Smooth muscle cell (in vitro differentiated cells): ENCODE results near the gene NLGN1. TPM values are rescaled to one million over a fixed set of nuclear protein-coding genes. Genes with fewer than 3 reads are reported as not detected.
"Not testable (repeated sequence)": the region's sequence is repeated elsewhere in the genome, so short reads cannot be mapped to it uniquely, and the experiment has no call there.

Experiments
- DNase-seq: peaks from one replicate; lab custom pipeline; 2025; ENCODE audit not compliant: unreplicated experiment; lab: John Stamatoyannopoulos, UW
- H2AFZ ChIP-seq: fragments of 200-600 bp; sonication (generic); 2 replicates; pipeline ENCODE4 v1.6.0; 2016; ENCODE audit warnings: antibody characterized with exemption, low read depth, mild to moderate bottlenecking
- H3F3A ChIP-seq: fragments of 200-600 bp; sonication (generic); 2 replicates; pipeline ENCODE4 v1.6.0; 2017; ENCODE audit warnings: antibody characterized with exemption, low read depth
- H3K27ac ChIP-seq: fragments of 200-600 bp; sonication (generic); 2 replicates; pipeline ENCODE4 v1.5.1; 2016; ENCODE audit warnings: low read depth, mild to moderate bottlenecking
- H3K27me3 ChIP-seq: fragments of 200-600 bp; sonication (generic); 2 replicates; pipeline ENCODE4 v1.6.1; 2016; ENCODE audit warnings: low read depth, mild to moderate bottlenecking
- H3K36me3 ChIP-seq: fragments of 200-600 bp; sonication (generic); 2 replicates; pipeline ENCODE4 v1.5.1; 2016; ENCODE audit warnings: low read depth
- H3K4me1 ChIP-seq: fragments of 200-600 bp; sonication (generic); 2 replicates; pipeline ENCODE4 v1.5.1; 2016; ENCODE audit warnings: low read depth
- H3K4me2 ChIP-seq: fragments of 200-600 bp; sonication (generic); 2 replicates; pipeline ENCODE4 v1.6.0; 2016; ENCODE audit warnings: mild to moderate bottlenecking
- H3K4me3 ChIP-seq: fragments of 200-600 bp; sonication (generic); 2 replicates; pipeline ENCODE4 v1.5.1; 2016; ENCODE audit warnings: mild to moderate bottlenecking
- H3K79me2 ChIP-seq: fragments of 200-600 bp; sonication (generic); 2 replicates; pipeline ENCODE4 v1.6.0; 2016; ENCODE audit warnings: low read depth, mild to moderate bottlenecking
- H3K9ac ChIP-seq: fragments of 200-600 bp; sonication (generic); 2 replicates; pipeline ENCODE4 v1.6.0; 2016; ENCODE audit warnings: low read depth
- H3K9me3 ChIP-seq: fragments of 200-600 bp; sonication (generic); replicated peaks from 2 replicates; pipeline ENCODE4 v1.5.1; 2016; ENCODE audit warnings: low read depth
- H4K20me1 ChIP-seq: fragments of 200-600 bp; sonication (generic); 2 replicates; pipeline ENCODE4 v1.6.0; 2016; ENCODE audit warnings: low read depth
- WGBS: methylation state at CpG from one replicate; pipeline ENCODE4 v1.1.7; 2016; ENCODE audit warnings: low lambda C conversion rate; 5-methylcytosine and 5-hydroxymethylcytosine counted together
- polyA plus RNA-seq: library from polyadenylated mRNA; unstranded; fragments of >200 nt; fragmentation: Nextera tagmentation; extraction: Ambion mirVana; gene quantifications from 2 replicates; pipeline ENCODE4 v1.2.1, GENCODE V29; 2016
- total RNA-seq: library from RNA; depleted of rRNA; stranded (reverse); fragments of >200 nt; gene quantifications from 2 replicates; pipeline ENCODE4 v1.2.3, GENCODE V29; 2014
- TF ChIP-seq, protein P1 (sequence below): fragments of 200-600 bp; sonication (generic); IDR thresholded peaks from 2 replicates; pipeline ENCODE4 v1.5.1; 2017; ENCODE audit warnings: borderline replicate concordance, mild to moderate bottlenecking, antibody characterized with exemption; ENCODE audit not compliant: insufficient read depth, poor library complexity, severe bottlenecking

Gene NLGN1
- total and polyA plus RNA-seq, 2 experiments from 2014 or later = 0.04 TPM; not detected in 1

DNA sequence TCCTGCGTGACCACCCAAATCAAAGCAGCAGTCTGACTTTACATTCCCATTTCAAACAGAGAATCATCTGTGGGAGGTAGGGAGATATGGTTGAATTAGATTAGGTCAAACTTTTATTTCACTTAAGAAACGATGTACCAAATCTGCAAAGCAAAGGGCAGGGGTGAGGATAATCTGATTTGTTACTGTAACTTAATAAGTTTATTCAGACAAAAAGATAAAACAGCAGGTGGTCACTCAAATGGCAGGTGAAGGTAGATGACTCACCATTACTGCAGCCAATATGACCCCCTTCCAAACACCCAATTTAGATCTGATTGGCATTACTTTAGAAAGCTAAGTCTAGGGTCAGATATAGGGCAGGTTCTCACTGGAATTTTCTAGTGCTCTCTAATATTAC, 810.6 kb downstream of the NLGN1 start:
- Histone ChIP-seq H3K27ac (no peak overlapping the region), H4K20me1 (no peaks in the 10 kb centered on the region), H3K9me3 (no peaks in the 10 kb centered on the region), H3K9ac (no peak overlapping the region), H3K4me3 (no peak overlapping the region), H3K36me3 (no peaks in the 10 kb centered on the region), H3F3A (no peaks in the 10 kb centered on the region), H2AFZ (no peak overlapping the region), H3K4me2 (no peak overlapping the region), H3K4me1 (no peaks in the 10 kb centered on the region), H3K27me3 (no peaks in the 10 kb centered on the region), H3K79me2 (no peaks in the 10 kb centered on the region)
- DNase-seq = no peak
- WGBS = 89% methylated on average over 2 of the region's 2 CpGs
- TF ChIP-seq, protein P1, sequence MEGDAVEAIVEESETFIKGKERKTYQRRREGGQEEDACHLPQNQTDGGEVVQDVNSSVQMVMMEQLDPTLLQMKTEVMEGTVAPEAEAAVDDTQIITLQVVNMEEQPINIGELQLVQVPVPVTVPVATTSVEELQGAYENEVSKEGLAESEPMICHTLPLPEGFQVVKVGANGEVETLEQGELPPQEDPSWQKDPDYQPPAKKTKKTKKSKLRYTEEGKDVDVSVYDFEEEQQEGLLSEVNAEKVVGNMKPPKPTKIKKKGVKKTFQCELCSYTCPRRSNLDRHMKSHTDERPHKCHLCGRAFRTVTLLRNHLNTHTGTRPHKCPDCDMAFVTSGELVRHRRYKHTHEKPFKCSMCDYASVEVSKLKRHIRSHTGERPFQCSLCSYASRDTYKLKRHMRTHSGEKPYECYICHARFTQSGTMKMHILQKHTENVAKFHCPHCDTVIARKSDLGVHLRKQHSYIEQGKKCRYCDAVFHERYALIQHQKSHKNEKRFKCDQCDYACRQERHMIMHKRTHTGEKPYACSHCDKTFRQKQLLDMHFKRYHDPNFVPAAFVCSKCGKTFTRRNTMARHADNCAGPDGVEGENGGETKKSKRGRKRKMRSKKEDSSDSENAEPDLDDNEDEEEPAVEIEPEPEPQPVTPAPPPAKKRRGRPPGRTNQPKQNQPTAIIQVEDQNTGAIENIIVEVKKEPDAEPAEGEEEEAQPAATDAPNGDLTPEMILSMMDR = no peak

DNA sequence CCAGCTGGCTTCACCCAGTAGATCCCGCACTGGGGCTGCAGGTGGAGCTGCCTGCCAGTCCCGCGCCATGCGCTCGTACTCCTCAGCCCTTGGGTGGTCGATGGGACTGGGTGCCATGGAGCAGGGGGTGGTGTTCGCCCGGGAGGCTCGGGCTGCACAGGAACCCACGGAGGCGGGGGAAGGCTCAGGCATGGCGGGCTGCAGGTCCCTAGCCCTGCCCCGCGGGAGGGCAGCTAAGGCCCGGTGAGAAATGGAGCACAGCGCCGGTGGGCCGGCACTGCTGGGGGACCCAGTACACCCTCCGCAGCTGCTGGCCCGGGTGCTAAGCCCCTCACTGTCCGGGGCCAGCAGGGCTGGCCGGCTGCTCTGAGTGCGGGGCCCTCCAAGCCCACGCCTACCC, 814.4 kb downstream of the NLGN1 start:
- not testable (repeated sequence) for H3K4me1 ChIP-seq, H3K27me3 ChIP-seq, H3K36me3 ChIP-seq, DNase-seq, H3K27ac ChIP-seq, H3K4me3 ChIP-seq, H3K9me3 ChIP-seq, H3K9ac ChIP-seq, H3K79me2 ChIP-seq, H4K20me1 ChIP-seq, H3K4me2 ChIP-seq, H3F3A ChIP-seq, H2AFZ ChIP-seq
- 96% methylated on average over 18 of the region's 24 CpGs for WGBS

DNA sequence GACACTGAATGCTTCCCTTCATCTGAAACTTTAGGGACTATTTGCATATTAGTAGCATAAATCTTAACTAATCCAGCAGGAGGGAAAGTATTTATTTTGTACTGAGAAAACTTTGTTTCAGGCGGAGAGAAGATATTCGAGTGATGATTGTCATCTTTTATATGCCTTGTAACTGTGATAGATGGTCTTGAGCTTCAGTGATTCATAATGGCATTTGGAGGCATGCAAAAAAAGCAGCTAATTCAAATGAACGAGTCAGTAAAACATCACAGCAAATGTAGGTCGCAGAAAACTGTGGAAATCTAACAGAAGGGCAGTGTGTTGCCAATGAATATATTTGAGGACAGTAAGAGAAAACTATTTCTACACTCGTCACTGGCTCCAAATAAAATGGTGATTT, 817.9 kb downstream of the NLGN1 start:
- Histone ChIP-seq H2AFZ (no peak overlapping the region), H3K4me1 (no peaks in the 10 kb centered on the region), H4K20me1 (no peaks in the 10 kb centered on the region), H3K4me2 (no peak overlapping the region), H3K27ac (no peak overlapping the region), H3K79me2 (no peaks in the 10 kb centered on the region), H3K36me3 (no peaks in the 10 kb centered on the region), H3K9me3 (no peaks in the 10 kb centered on the region), H3K27me3 (no peaks in the 10 kb centered on the region), H3K9ac (no peak overlapping the region), H3F3A (no peaks in the 10 kb centered on the region), H3K4me3 (no peak overlapping the region)
- WGBS = 67% methylated on average over 5 of the region's 5 CpGs
- DNase-seq = no peak
- TF ChIP-seq, protein P1 = no peak

DNA sequence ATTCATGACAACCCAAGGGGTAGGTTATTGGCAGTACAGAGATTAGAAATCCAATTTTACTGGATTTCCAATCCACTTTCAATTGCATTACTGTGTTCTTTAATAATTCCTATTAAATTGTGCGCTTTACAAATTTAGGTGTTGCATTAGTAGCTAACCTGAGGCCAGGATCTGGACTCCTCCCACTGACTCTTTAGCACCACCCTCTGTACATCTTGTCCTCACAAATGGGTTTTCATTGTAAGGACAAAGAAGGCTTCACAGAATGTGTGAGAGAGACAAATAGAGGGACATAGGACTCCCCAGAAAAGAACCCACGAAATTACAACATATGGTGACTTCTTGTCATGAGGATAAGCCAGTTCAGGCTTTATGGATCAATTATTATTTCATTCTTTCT, 818.5 kb downstream of the NLGN1 start:
- no peak for DNase-seq
- WGBS = 96% methylated on average over 2 of the region's 2 CpGs
- TF ChIP-seq, protein P1 = no peak
- Histone ChIP-seq H3K9me3 (no peaks in the 10 kb centered on the region), H4K20me1 (no peaks in the 10 kb centered on the region), H3K27ac (no peak overlapping the region), H3K4me1 (no peaks in the 10 kb centered on the region), H3F3A (no peaks in the 10 kb centered on the region), H3K9ac (no peak overlapping the region), H3K36me3 (no peaks in the 10 kb centered on the region), H3K4me2 (no peak overlapping the region), H3K4me3 (no peak overlapping the region), H3K27me3 (no peaks in the 10 kb centered on the region), H2AFZ (no peak overlapping the region), H3K79me2 (no peaks in the 10 kb centered on the region)
